GM18907 (cell line): ENCODE measurements around the gene UNC119B.
"Not testable (repeated sequence)": the region's sequence is repeated elsewhere in the genome, so short reads cannot be mapped to it uniquely, and the experiment has no call there.

Source experiments
- ATAC-seq: cut with Tn5 transposase; IDR thresholded peaks from one replicate; pipeline ENCODE4 v1.9.1; 2021; ENCODE audit warnings: mild to moderate bottlenecking, moderate library complexity; ENCODE audit not compliant: unreplicated experiment

Gene UNC119B

GRCh38 chr12:120710031-120710804, at the start of gene UNC119B:
TSS of gene UNC119B (plus strand) at chr12:120710458. CDS start at chr12:120710475, 17 bp downstream.
- ATAC-seq = peak; percentile 63

- no peak for ATAC-seq
These were observed 48.8 kb upstream of the UNC119B start for GRCh38 chr12:120661432-120661831.

GRCh38 chr12:120662879-120663278, 47.4 kb upstream of the UNC119B start:
- ATAC-seq = peak; percentile 52

GRCh38 chr12:120663741-120664140, 46.5 kb upstream of the UNC119B start:
- ATAC-seq = no peak

GRCh38 chr12:120666571-120667390, 43.5 kb upstream of the UNC119B start:
- ATAC-seq = no peak

GRCh38 chr12:120668091-120668867, 42.0 kb upstream of the UNC119B start:
- ATAC-seq = no peak

- ATAC-seq = peak; percentile 74
These were observed 41.1 kb upstream of the UNC119B start for GRCh38 chr12:120668868-120669840.

- not testable (repeated sequence) for ATAC-seq
These were observed 40.0 kb upstream of the UNC119B start for GRCh38 chr12:120670237-120670636.

GRCh38 chr12:120670667-120671066, 39.6 kb upstream of the UNC119B start:
- no peak for ATAC-seq

GRCh38 chr12:120674097-120674636, 36.1 kb upstream of the UNC119B start:
- ATAC-seq = no peak

- ATAC-seq = peak; percentile 59
These were observed 32.3 kb upstream of the UNC119B start for GRCh38 chr12:120677765-120678473.

GRCh38 chr12:120678572-120678971, 31.7 kb upstream of the UNC119B start:
- peak; percentile 18 for ATAC-seq

- ATAC-seq = no peak
These were observed 30.0 kb upstream of the UNC119B start for GRCh38 chr12:120680165-120680738.

GRCh38 chr12:120684523-120684932, 25.7 kb upstream of the UNC119B start:
- ATAC-seq = no peak

GRCh38 chr12:120685522-120685921, 24.7 kb upstream of the UNC119B start:
- ATAC-seq = no peak

GRCh38 chr12:120686151-120686689, 24.0 kb upstream of the UNC119B start:
- ATAC-seq = peak; percentile 80

- ATAC-seq = peak; percentile 68
These were observed 23.3 kb upstream of the UNC119B start, which contains the start of gene MLEC for GRCh38 chr12:120686690-120687577. TSS of gene MLEC (plus strand) at chr12:120687149. CDS start at chr12:120687297, 148 bp downstream.
